ENCODE data around the gene AGRP.

Gene AGRP, protein sequence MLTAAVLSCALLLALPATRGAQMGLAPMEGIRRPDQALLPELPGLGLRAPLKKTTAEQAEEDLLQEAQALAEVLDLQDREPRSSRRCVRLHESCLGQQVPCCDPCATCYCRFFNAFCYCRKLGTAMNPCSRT

DNA sequence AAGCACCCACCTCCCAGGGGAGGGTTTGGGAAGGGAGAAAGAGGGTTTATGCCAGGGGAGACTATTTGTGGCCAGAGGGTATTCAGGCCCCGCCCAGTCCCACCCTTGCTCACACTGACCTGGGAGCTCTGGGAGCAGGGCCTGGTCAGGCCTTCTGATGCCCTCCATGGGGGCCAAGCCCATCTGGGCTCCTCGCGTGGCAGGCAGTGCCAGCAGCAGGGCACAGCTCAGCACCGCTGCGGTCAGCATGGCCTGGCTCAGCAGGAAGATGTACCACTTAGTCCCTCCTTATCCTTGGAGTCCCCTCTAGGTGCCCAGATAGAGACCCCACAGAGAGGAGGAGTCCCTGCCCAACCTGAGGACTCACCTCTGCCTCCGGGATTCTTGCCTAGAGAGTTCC is at the start of gene AGRP:
AGRP (minus strand) TSS at position 398 of the 400 bp plus-strand sequence; CDS start at position 249, 149 bp downstream.
- peak within 1 kb of the TSS; percentile 98 for H3K27ac Mint-ChIP-seq
- DNase-seq (ENCODE audit: low spot score), result no peak
- peak within 1 kb of the TSS; percentile 100 for H3K4me3 Mint-ChIP-seq
- no peaks in the 10 kb centered on the region for H3K27me3 Mint-ChIP-seq (ENCODE audit: low read depth)
- peaks cover 19% of the 10 kb centered on the region for H3K36me3 Mint-ChIP-seq (ENCODE audit: low read depth)
- H3K4me1 Mint-ChIP-seq (ENCODE audit: low read depth), result peaks cover 15% of the 10 kb centered on the region
- no peaks in the 10 kb centered on the region for H3K9me3 Mint-ChIP-seq

DNA sequence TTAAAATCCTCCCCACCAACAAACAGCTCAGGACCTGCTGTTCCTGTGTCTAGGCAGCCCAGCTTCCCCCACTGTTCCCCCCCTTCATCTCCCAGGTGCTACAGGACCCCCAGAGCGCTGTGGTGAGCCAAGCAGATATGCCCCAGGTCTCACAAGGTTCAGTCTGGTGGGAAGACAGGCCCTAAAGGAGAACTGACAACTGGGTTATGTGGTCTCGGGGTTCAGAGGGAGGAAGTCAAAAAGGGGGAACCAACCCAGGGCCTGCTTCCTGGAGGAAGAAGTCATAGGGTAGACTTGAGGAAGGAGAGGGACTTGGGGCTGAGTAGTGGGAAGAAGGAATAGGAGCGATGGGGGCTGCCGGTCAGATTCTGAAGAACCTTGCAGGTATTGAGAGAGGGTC is 47.9 kb upstream of the AGRP start:
- Mint-ChIP-seq H3K9me3 (no peaks in the 10 kb centered on the region), H3K36me3 (ENCODE audit: low read depth) (no peaks in the 10 kb centered on the region), H3K27ac (no peak overlapping the region), H3K4me1 (ENCODE audit: low read depth) (peaks cover 19% of the 10 kb centered on the region), H3K27me3 (ENCODE audit: low read depth) (peaks cover 55% of the 10 kb centered on the region), H3K4me3 (no peak overlapping the region)
- no peak for DNase-seq (ENCODE audit: low spot score)

DNA sequence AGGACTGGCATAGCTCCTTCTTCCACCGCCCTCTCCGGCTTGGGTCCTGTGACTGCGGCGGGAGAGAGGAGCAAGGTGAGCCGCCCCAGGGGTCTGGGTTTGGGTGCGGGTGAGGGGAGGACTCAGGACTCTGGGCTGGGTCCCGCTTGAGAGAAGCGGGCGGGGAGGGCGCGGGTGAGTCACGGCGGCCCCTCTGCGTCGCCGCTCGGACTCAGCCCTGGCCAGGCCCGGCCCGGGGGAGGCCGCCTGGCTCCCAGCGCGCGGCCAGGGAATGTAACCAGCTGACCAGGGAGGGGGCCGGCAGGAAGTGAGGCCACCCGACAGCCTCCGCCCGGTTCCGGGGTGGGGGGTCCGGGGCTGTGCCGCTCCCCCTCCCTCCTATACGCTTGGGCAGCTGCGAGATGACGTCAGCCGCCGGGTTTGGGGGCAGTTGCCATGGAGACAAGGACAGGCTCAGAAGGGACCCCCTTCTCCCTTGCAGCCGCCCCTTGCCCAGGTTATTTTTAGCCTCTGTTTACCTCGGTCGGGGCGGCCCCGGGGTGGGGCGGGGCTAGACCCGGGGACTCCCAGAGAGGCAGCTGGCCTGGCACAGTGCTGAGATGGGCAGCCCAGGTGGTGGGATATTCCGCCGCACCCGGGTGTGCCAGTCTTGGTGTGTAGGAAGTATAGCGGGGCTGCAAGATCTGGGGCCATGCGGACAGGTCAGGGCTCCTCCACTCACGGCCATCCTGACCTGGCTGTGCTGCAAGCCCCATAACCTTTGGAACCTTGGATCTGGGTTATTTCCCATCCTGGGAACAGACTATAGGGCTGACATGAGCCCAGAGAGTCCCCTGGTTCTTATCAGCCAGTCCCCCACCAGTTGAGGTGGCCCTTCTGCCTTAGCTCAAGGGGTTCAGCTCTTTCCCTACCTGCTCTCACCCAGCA is 46.9 kb upstream of the AGRP start:
- H3K27me3 Mint-ChIP-seq (ENCODE audit: low read depth), result peaks cover 48% of the 10 kb centered on the region
- H3K27ac Mint-ChIP-seq, result no peak overlapping the region
- H3K36me3 Mint-ChIP-seq (ENCODE audit: low read depth), result no peaks in the 10 kb centered on the region
- no peaks in the 10 kb centered on the region for H3K9me3 Mint-ChIP-seq
- peaks cover 19% of the 10 kb centered on the region for H3K4me1 Mint-ChIP-seq (ENCODE audit: low read depth)
- no peak for DNase-seq (ENCODE audit: low spot score)
- peak overlapping the region; percentile 81 for H3K4me3 Mint-ChIP-seq

DNA sequence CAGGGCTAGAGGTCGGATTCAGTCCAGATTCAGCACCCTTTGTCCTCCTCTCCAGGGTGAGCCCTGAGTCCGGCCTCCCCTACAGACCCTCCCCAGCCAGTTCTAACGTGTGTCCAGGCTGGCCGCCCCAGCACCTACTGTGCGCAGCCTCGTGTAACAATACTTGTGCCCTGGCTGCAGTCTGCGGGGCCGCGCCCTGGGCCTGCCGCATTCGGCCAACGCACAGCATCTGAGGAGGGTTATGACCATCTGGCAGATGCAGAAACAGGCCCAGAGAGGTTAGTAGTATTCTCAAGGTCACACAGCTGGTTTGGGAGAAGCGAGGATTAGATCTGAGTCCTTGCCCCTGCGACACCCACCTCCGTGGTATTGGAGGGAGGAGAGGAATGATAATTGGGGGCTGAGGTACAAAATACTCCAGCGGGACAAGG is 46.2 kb upstream of the AGRP start:
- DNase-seq (ENCODE audit: low spot score), result no peak
- Mint-ChIP-seq H3K36me3 (ENCODE audit: low read depth) (no peaks in the 10 kb centered on the region), H3K4me1 (ENCODE audit: low read depth) (peaks cover 19% of the 10 kb centered on the region), H3K4me3 (peak overlapping the region; percentile 81), H3K9me3 (no peaks in the 10 kb centered on the region), H3K27ac (no peak overlapping the region), H3K27me3 (ENCODE audit: low read depth) (peaks cover 45% of the 10 kb centered on the region)

DNA sequence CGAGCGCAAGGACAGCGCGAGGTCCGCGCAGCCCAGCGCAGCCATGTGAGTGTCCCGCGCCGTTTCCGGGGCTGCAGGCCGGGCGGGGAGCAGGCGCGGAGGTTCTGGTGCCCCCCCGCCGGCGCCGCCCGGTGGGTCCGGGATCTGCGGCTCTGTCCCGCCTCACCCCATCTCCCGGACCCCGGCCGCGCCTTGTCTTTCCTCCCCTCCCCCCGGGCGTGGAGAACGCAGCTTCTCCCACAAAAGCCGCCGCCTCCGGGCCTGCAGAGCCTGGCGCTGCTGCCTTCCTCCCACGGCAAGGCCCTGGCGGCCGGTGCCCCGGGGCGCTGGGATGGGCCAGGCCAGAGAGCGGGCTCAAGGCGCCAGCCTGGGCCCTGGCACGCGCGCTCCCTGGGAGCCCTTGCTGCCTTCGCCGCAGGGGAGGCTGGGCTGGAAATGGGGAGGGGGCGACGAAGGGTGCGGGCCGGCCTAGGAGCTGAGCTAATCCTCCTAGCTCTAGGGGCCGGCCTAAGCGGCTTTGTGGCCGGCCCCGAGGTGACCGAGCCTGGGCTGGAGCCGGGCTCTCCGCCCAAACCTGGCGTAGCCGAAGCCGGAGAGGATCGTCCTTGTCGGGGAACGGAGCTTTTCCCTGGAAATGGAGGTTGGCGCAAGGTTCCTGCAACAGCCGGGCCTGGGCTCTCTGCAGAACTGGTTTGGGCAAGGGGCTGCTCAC is 45.7 kb upstream of the AGRP start:
- no peak overlapping the region for H3K27ac Mint-ChIP-seq
- no peaks in the 10 kb centered on the region for H3K36me3 Mint-ChIP-seq (ENCODE audit: low read depth)
- peak; percentile 22 for DNase-seq (ENCODE audit: low spot score)

DNA sequence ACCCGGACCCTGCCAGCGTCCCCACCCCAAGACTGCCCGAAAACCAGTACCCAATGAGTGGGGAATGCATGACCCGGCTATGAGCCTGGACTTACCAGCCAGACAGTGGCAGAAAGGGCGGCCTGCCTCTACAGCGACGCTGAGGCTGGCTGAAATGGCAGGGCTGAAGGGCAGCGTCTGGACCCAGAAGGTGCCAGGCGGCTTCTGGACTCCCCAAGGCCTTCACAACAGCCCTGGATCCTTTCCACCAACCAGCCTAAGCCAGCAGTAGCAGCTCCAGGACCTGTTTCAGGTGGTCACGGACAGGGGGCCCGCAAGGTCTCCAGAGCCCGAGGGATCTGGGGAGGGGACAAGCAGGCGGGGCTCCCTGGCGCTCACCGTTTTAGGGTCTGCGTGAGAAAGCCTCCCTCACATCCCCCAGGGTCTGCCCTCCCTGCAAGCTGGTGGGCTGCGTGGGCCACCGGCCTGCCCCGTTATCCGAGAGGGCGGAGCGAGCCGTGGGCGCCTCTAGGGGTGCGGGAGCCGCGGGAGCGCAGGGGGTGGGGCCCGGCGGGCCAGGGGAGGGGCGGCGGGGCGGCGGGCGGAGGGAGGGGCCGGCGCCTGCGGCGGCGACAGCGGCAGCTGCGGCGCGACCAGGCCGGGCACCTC is 45.0 kb upstream of the AGRP start, which contains the start of gene RIPOR1:
RIPOR1 (plus strand) TSS at position 608 of the 648 bp plus-strand sequence. CDS start 9,618 bp downstream, outside the sequence.
- H3K27me3 Mint-ChIP-seq (ENCODE audit: low read depth), result peaks cover 43% of the 10 kb centered on the region
- peak; percentile 40 for DNase-seq (ENCODE audit: low spot score)
- H3K4me1 Mint-ChIP-seq (ENCODE audit: low read depth), result peaks cover 15% of the 10 kb centered on the region
- no peak within 1 kb of the TSS for H3K27ac Mint-ChIP-seq
- peak within 1 kb of the TSS; percentile 81 for H3K4me3 Mint-ChIP-seq
- no peaks in the 10 kb centered on the region for H3K9me3 Mint-ChIP-seq
- H3K36me3 Mint-ChIP-seq (ENCODE audit: low read depth), result no peaks in the 10 kb centered on the region

More for the DNA sequence above, 45.7 kb upstream of the AGRP start:
- H3K4me1 Mint-ChIP-seq (ENCODE audit: low read depth), result peaks cover 17% of the 10 kb centered on the region
- H3K4me3 Mint-ChIP-seq, result peak overlapping the region; percentile 81
- no peaks in the 10 kb centered on the region for H3K9me3 Mint-ChIP-seq
- peaks cover 45% of the 10 kb centered on the region for H3K27me3 Mint-ChIP-seq (ENCODE audit: low read depth)

DNA sequence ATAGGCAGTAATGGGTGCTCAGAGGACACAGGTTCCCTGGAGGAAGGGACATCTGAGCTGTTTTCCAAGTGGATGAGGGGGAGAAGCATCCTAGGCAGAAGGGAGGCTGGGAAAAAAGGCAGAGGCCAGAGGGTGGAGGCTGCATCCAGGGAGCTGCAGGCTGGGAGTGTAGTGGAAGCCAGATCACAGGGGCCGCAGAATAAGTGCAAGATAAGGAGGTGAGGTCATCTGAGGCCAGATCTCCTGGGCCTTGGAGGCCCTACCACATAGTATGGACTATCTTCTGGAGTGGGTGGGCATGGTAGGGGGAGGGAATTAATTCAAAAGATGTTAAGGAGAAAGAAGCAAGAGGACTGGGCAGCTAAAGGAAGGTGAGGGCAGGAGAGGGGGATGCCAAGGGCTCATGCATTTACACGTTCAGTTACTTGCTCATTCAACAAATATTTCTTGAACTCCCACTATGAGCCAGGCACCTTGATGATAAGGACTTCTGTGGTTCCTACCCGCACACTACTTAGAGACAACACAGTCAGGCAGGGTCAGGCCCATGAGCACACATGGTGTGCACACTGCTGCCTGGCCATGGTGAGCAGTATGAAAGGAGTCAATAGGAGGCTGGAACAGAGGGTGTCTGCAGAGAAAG is 42.9 kb upstream of the AGRP start:
- no peak for DNase-seq (ENCODE audit: low spot score)
- H3K9me3 Mint-ChIP-seq, result no peaks in the 10 kb centered on the region
- H3K4me1 Mint-ChIP-seq (ENCODE audit: low read depth), result peaks cover 18% of the 10 kb centered on the region
- no peak overlapping the region for H3K27ac Mint-ChIP-seq
- H3K27me3 Mint-ChIP-seq (ENCODE audit: low read depth), result peaks cover 30% of the 10 kb centered on the region
- H3K36me3 Mint-ChIP-seq (ENCODE audit: low read depth), result no peaks in the 10 kb centered on the region
- H3K4me3 Mint-ChIP-seq, result no peak overlapping the region

DNA sequence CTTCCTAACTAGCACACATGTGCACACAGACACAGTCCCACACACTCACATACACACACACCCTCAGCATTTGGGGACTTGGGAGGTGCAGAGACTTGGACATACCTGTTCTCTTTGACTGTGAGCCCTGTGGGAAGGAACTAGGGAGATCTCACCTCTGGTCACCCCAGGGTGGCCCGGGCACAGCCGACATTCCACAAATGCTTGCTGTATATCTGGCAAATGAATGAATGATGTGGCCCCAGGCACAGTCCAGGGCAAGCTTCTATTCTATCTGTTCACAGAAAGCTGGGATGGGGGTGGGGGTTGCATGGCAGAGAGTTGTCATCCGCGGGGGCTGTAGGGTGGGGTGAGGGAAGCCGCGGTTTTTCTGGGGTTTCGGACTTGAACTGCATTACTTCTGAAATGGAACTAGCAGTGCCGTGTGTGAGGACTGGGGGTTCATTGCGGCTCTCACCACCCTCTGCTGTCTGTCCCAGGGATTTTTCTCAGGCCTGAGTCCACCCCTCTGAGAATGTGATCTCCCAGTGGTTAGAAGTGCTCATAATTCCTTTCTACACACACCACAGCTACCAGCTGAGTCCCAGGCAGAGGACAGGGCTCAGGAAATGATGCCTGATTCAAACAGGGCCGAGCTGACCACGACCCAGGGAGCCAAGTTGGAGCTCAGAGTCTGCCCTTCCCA is 42.0 kb upstream of the AGRP start:
- Mint-ChIP-seq H3K4me3 (no peak overlapping the region), H3K27ac (no peak overlapping the region), H3K27me3 (ENCODE audit: low read depth) (peaks cover 21% of the 10 kb centered on the region), H3K9me3 (no peaks in the 10 kb centered on the region), H3K4me1 (ENCODE audit: low read depth) (peaks cover 18% of the 10 kb centered on the region), H3K36me3 (ENCODE audit: low read depth) (no peaks in the 10 kb centered on the region)
- DNase-seq (ENCODE audit: low spot score), result no peak

DNA sequence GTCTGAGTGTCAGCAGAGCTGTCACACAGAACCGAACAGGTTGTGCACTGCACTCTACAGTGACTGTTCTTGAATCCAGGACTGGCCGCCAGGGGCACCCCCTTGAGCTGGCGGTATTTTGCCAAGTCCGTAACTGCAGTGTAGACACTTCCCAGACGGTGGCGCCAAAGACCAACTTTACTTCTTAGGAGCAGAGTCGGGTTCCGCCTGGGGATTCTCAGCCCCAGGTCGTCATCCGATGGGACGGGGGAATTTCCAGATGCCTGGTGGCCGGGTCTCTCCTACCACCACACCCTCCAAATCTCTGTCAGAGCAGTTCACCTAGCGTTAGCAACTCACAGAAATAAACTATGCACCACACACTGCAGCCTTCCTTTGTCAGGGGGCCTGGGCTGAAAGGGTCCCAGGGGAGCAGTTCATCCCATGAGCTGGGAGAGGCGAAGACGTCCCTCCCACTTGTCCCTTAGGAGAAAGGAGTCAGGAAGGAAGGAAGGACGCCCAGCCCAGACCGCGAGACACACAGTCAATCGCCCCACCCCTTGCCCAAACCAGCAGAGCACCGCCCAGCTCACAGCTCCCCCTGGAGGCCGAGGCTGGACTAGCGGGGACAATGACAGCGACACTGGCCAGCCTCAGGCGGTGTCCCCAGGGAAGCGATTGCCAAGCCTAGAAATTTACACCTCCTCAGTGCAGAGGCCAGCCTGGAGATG is 37.9 kb upstream of the AGRP start:
- Mint-ChIP-seq H3K36me3 (ENCODE audit: low read depth) (no peaks in the 10 kb centered on the region), H3K4me3 (peak overlapping the region; percentile 92), H3K4me1 (ENCODE audit: low read depth) (peaks cover 18% of the 10 kb centered on the region), H3K27ac (peak overlapping the region; percentile 96), H3K27me3 (ENCODE audit: low read depth) (peaks cover 3% of the 10 kb centered on the region), H3K9me3 (no peaks in the 10 kb centered on the region)
- DNase-seq (ENCODE audit: low spot score), result peak; percentile 92

DNA sequence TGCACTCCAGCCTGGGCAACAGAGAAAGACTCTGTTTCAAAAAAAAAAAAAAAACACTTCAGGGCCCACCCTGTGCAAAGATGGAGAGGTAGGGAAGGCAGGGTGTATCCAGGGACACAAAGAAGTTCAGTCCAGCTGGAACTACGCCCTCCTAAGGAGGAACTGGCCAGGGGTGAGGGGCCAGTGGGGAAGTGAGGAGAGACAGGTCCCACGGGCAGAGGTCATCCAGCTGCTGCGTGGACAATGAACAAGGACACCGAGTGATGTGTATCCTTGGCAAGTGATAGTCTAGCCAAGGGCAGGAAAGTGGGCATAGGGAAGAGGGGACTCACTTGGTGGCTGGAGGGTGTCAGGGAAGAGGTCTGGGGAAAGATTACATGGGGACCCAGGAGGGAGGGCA is 35.9 kb upstream of the AGRP start:
- no peak overlapping the region for H3K4me3 Mint-ChIP-seq
- H3K36me3 Mint-ChIP-seq (ENCODE audit: low read depth), result no peaks in the 10 kb centered on the region
- peaks cover 22% of the 10 kb centered on the region for H3K4me1 Mint-ChIP-seq (ENCODE audit: low read depth)
- no peaks in the 10 kb centered on the region for H3K27me3 Mint-ChIP-seq (ENCODE audit: low read depth)
- H3K9me3 Mint-ChIP-seq, result no peaks in the 10 kb centered on the region
- H3K27ac Mint-ChIP-seq, result no peak overlapping the region
- no peak for DNase-seq (ENCODE audit: low spot score)

DNA sequence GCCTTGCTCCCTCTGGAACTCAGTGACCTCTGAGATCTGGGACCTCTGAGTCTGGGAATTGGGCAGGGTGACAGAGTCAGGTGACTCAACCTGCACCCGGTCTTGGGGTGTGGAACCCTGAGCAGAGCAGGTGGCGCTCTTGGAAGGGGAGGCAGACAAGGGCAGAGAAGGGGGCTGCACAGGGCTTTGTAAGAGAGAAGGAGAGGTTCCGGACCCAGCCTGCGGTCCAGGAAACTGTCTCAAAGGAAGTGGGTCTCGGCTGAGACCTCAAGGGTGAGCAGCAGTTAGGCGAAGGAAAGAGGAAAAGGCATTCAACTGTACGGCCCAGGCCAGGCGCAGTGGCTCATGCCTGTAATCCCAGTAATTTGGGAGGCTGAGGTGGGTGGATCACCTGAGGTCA is 35.3 kb upstream of the AGRP start:
- H3K4me1 Mint-ChIP-seq (ENCODE audit: low read depth), result peaks cover 22% of the 10 kb centered on the region
- no peak overlapping the region for H3K4me3 Mint-ChIP-seq
- H3K9me3 Mint-ChIP-seq, result no peaks in the 10 kb centered on the region
- DNase-seq (ENCODE audit: low spot score), result no peak
- no peaks in the 10 kb centered on the region for H3K27me3 Mint-ChIP-seq (ENCODE audit: low read depth)
- no peak overlapping the region for H3K27ac Mint-ChIP-seq
- H3K36me3 Mint-ChIP-seq (ENCODE audit: low read depth), result no peaks in the 10 kb centered on the region

DNA sequence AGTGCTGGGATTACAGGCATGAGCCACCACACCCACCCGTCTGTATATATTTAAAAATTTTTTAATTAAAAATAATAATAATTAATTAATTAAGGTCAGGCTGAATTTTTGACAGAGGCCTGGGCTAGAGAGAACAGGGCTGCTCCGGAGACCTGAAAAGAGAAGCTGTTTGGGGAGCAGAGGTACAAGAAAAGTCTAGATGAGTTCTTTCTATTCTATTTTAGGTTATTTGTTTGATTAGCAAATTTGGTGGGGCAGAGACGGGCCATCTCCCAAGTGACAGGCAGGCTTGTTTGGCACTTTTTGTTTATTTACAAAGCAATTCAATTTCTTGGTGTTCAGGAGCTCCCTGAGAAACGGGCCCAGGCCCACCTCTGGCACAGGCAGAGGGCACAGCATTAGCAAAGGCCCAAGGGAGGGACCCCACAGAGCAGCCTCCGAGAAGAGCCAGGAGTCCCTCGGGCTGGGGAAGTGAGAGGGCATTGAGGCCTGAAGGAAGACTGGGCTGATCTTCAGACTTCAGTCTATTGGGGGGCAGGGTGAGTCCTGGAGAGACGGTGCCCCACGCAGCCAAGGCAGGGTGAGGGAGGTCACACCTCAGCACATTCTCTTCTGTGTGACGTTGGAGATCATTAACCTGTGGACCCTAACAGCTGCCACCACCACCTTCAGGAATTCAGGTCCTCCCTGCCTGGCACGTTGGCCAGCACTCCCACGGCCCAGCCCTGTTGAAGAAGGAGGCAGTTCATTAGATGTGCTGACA is 34.5 kb upstream of the AGRP start:
- Mint-ChIP-seq H3K4me1 (ENCODE audit: low read depth) (peaks cover 21% of the 10 kb centered on the region), H3K4me3 (no peak overlapping the region), H3K27ac (no peak overlapping the region), H3K9me3 (no peaks in the 10 kb centered on the region), H3K27me3 (ENCODE audit: low read depth) (no peaks in the 10 kb centered on the region), H3K36me3 (ENCODE audit: low read depth) (no peaks in the 10 kb centered on the region)
- no peak for DNase-seq (ENCODE audit: low spot score)
